Measurements from ENCODE around the gene PRDM5.

Gene PRDM5

GRCh38 chr4:120903419-120903818 lies 19.1 kb downstream of the PRDM5 start:
- DNase-seq: no peak

- peak in 1 of 5 experiments; percentile 56 for DNase-seq
Measured at GRCh38 chr4:120902925-120903324, 19.6 kb downstream of the PRDM5 start.

GRCh38 chr4:120901731-120902130 lies 20.8 kb downstream of the PRDM5 start:
- no peak for DNase-seq

- no peak for DNase-seq
Measured at GRCh38 chr4:120897981-120898719, 24.4 kb downstream of the PRDM5 start.

GRCh38 chr4:120895554-120895953 lies 27.0 kb downstream of the PRDM5 start:
- no peak for DNase-seq

- DNase-seq: no peak
Measured at GRCh38 chr4:120893314-120893713, 29.2 kb downstream of the PRDM5 start.

GRCh38 chr4:120886191-120886590 lies 36.3 kb downstream of the PRDM5 start:
- no peak for DNase-seq

- DNase-seq: no peak
Measured at GRCh38 chr4:120881846-120882245, 40.7 kb downstream of the PRDM5 start.

- DNase-seq: no peak
Measured at GRCh38 chr4:120881351-120881750, 41.2 kb downstream of the PRDM5 start.

GRCh38 chr4:120877021-120877420 lies 45.5 kb downstream of the PRDM5 start:
- DNase-seq: no peak

- no peak for DNase-seq
Measured at GRCh38 chr4:120874792-120875774, 47.4 kb downstream of the PRDM5 start.

GRCh38 chr4:120873554-120873953 lies 49.0 kb downstream of the PRDM5 start:
- no peak for DNase-seq

- no peak for DNase-seq
Measured at GRCh38 chr4:120871173-120871572, 51.4 kb downstream of the PRDM5 start.

GRCh38 chr4:120870279-120870673 lies 52.2 kb downstream of the PRDM5 start:
- DNase-seq: peak in 1 of 5 experiments; percentile 10

GRCh38 chr4:120869613-120870278 lies 52.8 kb downstream of the PRDM5 start:
- no peak for DNase-seq

GRCh38 chr4:120867506-120867905 lies 55.0 kb downstream of the PRDM5 start:
- DNase-seq: no peak

GRCh38 chr4:120865985-120866384 lies 56.5 kb downstream of the PRDM5 start:
- no peak for DNase-seq

- DNase-seq: no peak
Measured at GRCh38 chr4:120864969-120865368, 57.6 kb downstream of the PRDM5 start.

- no peak for DNase-seq
Measured at GRCh38 chr4:120862432-120862831, 60.1 kb downstream of the PRDM5 start.

GRCh38 chr4:120861852-120862251 lies 60.7 kb downstream of the PRDM5 start:
- DNase-seq: no peak

- no peak for DNase-seq
Measured at GRCh38 chr4:120858776-120859175, 63.8 kb downstream of the PRDM5 start.

GRCh38 chr4:120857312-120857711 lies 65.2 kb downstream of the PRDM5 start:
- no peak for DNase-seq

- no peak for DNase-seq
Measured at GRCh38 chr4:120856294-120856693, 66.2 kb downstream of the PRDM5 start.

Measured in T-helper 2 cell (primary cell).